NCI-H524 treated with DMSO at 0.1 percent for 48 hours (cell line): ENCODE data around the gene NOS3.
"Not testable (repeated sequence)": the region's sequence is repeated elsewhere in the genome, so short reads cannot be mapped to it uniquely, and the experiment has no call there.

Source experiments
- DNase-seq: peaks from one replicate; lab custom pipeline; 2025; lab: John Stamatoyannopoulos, UW

NOS3 gene

DNA sequence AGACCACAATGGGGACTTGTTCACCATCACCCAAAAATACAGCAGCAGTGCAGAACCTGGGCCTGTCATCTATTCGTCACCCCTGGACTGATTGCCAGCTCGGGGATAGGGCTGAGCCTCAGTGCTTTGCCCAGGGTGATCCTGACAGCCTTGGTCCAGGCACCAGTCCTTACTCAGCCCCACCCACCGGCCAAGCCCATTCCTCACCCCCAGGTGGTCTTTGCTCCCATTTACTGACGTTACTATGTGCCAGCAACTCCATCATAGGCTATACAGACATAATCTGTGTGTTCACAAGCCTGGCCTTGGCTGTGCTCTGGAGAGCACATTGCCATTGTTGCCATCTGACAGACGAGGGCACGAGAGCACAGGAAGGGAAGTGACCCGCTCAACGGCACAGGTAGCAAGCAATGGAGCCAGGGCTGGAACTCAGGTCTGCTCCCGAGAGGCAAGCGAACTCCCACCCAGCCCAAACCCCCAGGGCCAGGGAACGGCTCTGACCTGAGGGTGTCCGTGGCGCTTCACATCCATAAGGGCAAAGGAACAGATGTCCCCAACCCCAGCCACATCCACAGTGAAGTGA, 26.6 kb downstream of the NOS3 start:
- DNase-seq: no peak

DNA sequence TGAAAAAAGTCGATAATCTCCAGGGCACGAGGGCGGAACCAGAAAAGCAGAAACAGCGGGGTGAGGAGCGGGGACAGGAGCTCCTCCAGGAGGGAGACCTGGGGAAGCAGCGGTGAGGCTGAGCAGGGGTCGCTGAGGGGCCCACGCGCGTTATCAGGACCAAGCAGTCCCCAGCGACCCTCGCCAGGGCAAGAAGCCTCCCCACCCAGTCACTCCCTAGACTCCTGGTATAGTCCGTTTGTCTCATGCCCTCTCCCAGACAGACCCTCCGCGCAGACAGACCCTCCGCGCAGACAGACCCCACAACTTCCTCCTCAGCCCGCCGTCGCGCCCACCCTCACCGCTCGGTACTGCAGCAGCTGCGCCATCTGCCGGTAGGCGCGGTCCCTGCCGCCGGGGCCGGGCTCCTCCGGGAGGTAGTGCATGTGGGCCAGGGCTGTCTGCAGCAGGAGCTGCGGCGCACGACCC, 27.2 kb downstream of the NOS3 start:
- no peak for DNase-seq

DNA sequence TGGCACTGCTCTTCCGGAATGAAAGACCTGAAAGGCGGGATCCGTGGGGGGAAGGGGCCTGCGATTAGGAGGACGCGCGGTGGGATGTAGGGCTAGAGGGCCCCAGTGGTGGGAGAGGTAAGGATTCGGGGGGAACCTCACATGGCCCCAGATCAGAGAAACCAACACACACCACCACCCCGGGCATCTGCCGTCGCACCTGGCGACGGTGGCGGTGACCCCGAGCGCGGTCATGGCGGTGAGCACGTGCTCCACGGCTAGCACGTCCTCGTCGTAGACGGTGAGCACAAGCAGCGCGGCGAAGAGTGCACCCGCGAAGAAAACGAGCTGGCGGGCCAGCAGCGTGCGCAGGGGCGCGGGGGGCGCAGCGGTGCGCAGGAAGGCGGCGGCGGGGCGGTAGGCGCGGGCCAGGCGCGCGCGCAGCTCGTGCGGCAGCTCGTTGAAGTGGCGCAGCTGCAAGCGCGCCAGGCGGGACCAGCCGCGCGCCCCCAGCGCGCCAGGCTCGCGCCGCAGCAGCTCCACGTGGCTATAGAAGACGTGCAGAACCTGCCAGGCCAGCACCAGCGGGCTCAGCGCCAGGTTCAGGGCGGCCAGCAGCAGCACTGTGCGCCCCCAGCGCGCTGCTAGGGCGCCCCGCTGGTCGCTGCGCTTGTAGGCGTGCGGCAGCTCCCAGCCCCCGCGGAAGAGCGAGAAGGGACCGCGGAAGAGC, 27.8 kb downstream of the NOS3 start:
- DNase-seq: no peak

DNA sequence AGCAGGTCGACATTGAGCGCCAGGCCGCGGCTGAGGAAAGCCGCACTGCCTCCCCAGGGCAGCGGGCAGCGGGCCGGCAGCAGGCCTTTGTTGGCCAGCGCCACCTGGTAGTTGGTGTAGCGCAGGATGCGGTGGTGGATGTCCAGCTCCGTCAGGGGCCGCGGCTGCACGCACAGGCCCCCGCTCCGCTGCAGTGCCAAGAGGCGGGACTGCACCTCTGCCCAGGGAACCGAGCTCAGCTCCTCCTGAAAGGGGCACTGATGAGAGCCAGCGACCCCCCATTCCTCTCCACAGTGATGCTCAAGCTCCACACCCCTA, 28.3 kb downstream of the NOS3 start:
- no peak for DNase-seq

DNA sequence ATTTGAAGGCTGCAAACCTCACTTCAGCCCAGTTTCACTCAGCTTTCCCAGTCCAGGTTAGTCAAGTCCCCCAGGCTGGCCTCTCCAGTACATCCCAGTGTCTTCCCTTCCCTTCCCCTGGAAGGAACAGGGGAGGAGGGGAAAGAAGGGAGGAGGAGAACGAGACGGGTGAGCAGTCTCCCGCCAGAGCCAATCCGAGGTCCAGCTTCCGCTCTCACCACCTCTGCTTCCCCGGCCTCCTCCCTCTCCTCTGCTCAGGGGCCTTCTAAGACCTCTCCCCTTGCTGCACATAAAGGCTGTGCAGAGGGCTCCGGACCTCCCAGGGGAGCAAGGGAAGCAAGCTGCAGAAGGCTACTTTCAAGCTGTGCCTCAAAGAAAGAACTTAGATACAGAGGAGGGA, 29.4 kb downstream of the NOS3 start:
- DNase-seq: no peak

DNA sequence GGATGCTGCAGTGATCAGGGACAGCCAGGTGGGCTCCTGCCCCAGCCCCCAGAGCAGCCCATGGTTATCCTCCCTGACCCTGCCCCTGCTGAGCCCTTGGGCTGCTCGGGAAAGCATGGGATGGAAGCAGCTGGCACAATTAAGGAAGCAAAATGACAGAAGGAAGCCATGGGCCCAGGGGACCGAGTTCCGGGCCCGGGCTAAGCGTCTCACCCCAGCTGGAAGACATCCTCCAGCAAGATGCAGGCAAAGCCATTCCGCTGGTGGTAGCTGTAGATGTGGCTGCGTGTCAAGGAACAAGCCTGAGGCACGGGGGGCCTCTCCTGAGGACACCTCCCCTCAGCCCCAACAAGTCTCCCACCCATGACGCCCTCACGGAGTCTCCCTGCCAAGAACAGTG, 32.4 kb downstream of the NOS3 start:
- no peak for DNase-seq

DNA sequence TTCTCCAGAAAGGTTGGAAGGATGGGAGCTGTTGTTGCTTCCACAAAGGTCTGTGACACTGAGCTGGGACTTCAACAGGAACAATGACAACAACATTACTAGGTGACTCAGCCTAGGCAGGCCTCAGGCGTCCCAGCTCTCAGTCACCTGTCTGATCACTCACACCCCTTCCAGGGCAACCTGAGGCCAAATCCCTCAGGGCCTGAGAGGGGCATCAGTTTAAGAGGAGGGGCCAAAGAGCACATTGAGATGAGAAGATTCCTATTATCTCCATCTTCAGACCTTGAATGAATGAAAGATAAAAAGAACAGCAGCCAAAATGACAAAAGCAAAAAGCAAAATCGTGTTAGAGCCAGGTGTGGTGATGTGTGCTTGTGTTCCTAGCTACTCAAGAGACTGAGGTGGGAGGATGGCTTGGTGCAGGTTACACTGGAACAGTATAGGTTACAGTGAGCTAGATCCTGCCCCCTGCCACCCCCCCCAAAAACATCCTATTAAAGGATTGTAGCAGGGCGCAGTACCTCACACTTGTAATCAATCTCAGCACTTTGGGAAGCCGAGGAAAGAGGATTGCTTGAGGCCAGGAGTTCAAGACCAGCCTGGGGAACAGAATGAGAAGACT, 33.7 kb downstream of the NOS3 start, which contains the start of gene ATG9B:
Gene ATG9B, minus strand, starts transcription at position 60 of the 622 bp plus-strand sequence. CDS start 71 bp downstream, outside the sequence.
- DNase-seq: no peak

DNA sequence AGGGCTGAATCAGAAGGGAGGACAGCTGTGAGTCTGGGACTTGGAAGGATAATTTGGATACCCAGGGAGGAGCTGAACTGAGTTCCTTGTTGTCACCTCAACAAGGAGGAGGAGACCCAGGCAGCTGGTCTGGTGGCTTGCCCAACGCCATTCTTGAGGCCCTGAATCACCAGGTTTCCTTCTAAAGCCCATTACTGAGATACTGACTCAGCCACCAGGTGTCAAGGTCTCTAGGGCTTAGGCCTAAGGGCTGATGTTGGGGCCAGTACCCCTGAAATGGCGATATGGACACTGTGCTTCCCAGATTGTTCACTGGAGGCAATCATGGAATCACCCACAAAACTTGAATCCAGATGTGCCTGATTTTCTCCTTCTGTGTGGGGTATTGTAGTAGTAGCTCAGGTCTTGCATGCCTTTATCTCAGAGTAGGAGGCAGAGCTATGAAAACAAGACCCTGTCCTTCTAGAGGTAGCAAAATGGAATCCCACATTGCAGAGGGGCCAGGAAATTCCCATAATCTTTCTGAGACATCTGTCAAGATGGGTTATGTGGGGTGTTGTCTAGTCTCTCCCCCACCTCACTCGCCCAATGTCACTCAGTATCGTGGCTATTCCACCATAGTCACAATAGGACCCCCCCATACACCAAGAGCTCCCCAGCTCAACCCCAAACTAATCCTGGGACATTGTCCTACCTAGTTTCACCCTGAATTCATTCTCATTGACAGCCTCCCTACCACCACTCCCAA, 35.3 kb downstream of the NOS3 start:
- no peak for DNase-seq

DNA sequence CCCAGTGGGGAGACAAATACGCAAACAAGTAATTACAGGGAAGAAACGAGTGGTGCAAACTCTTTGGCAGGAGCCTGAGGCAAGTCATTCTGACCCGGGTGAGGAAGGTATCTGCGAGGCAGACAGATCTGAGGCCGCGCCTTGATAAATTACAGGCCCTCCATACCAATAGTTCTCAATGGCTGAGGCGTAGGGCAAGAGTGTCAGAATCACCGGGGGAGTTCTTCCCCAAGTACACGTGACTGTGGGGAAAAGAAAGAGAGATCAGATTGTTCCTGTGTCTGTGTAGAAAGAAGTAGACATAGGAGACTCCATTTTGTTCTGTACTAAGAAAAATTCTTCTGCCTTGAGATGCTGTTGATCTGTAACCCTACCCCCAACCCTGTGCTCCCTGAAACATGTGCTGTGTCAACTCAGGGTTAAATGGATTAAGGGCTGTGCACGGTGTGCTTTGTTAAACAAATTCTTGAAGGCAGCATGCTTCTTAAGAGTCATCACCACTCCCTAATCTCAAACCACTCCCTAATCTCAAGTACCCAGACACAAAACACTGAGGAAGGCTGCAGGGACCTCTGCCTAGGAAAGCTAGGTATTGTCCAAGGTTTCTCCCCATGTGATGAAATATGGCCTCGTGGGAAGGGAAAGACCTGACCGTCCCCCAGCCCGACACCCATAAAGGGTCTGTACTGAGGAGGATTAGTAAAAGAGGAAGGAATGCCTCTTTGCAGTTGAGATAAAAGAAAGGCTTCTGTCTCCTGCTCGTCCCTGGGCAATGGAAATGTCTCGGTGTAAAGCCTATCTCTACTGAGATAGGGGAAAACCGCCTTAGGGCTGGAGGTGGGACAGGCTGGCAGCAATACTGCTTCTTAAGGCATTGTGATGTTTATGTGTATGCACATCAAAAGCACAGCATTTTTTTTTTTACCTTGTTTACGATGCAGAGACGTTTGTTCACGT, 36.2 kb downstream of the NOS3 start:
- not testable (repeated sequence) for DNase-seq

DNA sequence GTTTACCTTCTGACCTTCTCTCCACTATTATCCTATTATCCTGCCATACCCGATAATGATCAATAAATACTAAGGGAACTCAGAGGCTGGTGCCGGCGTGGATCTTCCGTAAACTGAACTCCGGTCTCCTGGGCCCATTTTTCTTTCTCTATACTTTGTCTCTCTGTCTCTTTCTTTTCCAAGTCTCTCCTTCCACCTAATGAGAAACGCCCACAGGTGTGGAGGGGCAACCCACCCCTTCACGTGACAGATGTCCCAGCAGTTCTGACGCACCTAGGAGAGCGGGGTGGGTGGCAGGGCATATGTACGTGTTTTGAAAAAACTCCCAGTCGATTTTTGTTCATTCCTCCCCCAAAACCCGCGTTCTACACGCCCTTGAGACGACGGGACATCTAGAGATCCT, 36.9 kb downstream of the NOS3 start:
- not testable (repeated sequence) for DNase-seq

DNA sequence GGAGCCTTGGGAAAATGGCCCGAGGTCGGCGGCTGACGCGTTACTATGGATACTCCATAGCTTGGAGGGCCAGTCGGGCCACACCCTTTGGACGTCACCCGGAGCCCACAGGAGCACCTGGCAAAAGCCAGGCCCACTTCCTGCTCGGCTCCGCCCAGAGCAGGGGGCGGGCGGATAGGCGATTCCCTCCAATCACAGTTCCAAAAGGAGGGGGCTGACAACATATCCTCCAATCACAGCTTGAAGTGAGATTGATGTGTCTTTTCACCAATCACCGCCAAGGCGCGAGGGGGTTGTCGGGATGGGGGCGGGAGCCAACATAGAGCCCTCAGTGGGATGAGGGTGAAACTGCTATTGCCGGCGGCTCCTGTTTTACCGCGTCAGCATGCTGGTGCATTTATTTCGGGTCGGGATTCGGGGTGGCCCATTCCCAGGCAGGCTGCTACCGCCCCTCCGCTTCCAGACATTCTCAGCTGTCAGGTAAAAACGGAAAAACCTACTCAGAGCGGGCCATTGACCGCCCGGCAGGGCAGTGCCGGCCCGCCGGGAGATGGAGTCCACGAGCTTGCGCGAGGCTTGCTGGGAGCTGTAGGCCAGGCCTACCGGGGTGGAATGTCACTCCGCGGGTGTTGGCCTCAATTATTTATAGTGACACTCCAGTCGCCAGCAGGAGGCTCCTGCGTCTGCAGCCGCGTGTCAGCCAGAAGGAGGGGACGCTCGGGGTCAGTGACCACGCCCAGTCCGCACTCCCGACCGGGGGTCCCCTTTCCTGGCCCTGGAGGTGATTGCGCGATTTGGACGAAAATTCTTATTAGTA, 37.5 kb downstream of the NOS3 start, which contains the start of gene ABCB8:
Gene ABCB8, plus strand, starts transcription at position 320 of the 817 bp plus-strand sequence. Its CDS starts 66 bp downstream, at position 386.
- DNase-seq: peak; percentile 87

DNA sequence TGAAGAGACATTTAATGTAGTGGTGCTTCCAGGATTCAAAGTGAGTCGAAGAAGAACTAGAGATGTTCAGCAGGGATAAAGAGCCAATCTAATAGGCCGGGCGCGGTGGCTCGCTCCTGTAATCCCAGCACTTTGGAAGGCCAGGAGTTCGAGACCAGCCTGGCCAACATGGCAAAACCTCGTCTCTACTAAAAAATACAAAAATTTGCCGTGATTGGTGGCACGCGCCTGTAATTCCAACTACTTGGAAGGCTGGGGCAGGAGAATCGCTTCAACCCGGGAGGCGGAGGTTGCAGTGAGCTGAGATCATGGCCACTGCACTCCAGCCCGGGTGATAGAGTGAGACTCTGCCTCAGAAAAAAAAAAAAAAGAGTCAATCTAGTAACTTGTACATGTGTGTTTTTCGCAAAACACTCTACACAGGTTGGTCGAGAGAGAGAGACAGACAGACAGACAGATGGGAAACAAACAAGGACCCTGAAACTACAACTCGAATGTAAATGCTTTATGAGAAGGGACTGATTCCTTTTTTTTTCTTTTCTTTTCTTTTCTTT, 38.2 kb downstream of the NOS3 start:
- no peak for DNase-seq

DNA sequence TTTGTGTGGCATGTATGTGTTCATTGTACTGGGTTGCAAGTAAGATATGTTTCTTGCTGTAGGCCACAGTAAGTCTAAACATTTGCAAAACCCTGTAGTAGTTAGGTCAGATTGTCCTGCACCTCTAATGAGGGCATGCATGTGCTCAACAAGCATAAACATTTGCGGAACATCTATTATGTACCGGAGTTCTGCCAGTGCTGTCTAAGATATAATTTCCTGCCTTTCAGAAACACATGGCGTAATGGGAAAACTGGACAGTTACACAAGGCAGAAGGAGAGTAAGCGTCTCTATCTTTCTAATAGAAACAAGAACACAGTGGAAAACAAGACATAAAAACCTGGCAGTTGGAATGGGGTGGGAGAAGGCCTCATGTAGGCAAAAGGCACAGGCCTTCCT, 40.2 kb downstream of the NOS3 start:
- no peak for DNase-seq

DNA sequence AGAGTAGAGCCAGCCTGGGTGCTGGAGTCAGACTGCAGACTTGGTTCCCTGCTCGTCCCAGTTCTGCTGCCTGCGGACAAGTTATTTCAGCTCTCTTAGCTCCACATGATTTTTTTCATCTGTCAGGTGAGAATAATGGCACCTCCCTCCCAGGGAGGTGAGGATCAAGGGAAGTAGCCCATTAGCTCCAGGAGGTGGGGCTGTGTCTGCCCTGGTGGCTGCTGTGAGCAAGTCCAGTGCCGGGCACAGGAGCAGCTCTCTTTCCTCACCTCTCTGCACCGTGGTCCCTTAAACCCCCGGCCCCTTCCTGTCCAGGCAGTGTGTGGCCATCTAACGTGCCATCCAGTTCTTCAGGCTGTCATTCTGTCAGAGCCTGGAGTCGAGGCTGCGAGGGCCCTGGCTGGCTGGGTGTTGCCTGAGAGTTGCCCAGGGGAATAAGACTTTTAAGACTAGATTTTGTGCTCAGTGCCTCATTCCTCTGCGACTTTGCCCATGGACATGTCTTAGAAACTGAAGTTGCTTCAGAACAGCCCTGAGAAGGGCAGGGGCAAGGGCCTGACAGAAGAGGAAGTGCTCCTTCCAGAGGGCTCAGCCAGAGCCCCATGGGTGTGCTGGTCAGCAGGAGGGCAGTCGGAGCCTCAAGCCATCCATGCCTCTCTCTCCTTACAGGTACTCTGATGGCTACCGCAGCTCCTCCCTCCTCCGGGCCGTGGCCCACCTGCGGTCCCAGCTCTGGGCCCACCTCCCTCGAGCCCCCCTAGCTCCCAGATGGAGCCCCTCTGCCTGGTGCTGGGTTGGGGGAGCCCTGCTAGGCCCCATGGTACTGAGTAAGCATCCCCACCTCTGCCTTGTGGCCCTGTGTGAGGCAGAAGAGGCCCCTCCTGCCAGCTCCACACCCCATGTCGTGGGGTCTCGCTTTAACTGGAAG, 42.4 kb downstream of the NOS3 start:
- DNase-seq: no peak

DNA sequence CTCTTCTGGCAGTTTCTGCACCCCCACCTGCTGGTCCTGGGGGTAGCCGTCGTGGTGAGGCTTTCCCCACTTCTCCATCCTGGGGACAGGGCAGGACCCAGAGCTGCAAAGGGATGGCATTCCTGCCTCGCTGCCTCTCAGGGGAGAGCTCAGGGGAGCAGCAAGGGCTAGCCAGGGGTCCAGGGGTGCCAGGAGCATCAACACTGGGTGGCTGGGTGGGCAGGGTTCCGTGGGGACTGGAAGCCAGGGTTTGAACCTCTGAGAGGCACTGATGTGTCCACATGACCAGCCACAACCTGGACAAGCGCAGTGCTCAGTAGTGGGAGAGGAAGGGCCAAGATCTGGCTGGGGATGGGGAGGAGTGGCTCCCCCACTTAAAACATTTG, 43.0 kb downstream of the NOS3 start:
- no peak for DNase-seq

DNA sequence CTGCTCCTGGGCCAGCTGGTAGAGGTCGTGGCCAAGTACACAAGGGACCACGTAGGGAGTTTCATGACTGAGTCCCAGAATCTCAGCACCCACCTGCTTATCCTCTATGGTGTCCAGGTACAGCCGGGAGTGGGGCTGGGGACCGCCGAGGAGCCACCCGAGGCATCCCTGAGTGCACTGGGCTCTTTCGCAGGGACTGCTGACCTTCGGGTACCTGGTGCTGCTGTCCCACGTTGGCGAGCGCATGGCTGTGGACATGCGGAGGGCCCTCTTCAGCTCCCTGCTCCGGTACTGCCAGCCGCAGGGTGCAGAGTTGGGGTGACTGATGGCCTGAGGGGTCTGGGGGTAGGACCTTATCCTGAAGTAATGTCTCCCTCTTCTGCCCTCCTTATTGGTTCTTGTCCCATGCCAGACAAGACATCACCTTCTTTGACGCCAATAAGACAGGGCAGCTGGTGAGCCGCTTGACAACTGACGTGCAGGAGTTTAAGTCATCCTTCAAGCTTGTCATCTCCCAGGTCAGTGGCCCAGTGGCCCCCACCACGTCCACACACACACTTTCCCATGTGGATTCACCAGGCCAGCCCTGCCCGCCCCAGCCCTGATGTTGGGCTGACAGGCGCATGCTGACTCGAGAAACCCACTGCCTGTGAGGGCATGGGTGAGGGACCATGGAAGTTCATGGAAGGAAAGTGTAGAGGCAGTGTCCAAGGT, 43.7 kb downstream of the NOS3 start:
- no peak for DNase-seq

DNA sequence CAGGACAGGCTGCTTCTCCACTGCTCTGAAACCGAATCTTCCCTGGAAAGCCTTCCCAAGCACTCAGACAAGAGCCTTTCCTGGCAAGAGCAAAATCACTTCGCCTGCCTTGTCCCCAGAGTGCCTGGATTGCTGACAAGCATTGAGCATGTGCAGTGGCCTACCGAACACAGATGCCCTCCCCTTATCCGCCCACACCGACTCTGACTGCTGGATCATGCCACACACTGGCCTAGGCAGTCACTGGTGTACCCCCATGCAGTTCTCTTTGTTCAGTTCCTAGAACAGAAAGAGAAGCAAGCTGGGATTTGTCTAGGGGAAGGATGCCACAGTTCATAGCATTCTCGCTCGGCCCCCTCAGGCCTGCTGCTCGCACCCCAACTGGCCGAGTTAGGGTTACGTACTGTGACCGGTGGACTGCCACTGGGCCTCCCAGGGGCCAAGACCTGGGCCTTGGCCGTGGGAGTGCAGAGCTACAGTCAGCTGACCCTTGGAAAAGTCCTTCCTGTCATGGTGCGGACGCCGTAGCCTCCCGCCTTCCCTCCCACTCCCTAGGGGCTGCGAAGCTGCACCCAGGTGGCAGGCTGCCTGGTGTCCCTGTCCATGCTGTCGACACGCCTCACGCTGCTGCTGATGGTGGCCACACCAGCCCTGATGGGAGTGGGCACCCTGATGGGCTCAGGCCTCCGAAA, 44.4 kb downstream of the NOS3 start:
- DNase-seq: no peak

DNA sequence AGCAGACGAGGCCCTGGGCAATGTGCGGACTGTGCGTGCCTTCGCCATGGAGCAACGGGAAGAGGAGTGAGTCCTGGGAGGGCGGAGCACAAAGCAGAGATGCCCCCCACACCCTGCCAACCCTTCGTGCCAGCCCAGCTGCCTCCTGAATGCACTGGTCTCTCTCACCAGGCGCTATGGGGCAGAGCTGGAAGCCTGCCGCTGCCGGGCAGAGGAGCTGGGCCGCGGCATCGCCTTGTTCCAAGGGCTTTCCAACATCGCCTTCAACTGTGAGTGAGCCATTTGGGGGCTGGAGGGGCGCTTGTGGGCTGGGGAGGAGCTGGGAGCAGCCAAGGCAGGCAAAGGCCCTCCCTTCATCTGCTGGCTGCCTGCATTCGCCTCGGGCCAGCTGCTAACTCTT, 45.1 kb downstream of the NOS3 start:
- no peak for DNase-seq
